HEK293 (cell line): ENCODE data around the gene TNFAIP3.

Experiments used
- CTCF ChIA-PET: fragments of 350-600 bp; formaldehyde crosslinking; extraction: SDS; loops from one replicate; lab custom pipeline; 2021; ENCODE audit warnings: antibody characterized with exemption; lab: Yijun Ruan, JAX
- POLR2A ChIA-PET: fragments of 300-600 bp; formaldehyde crosslinking; extraction: SDS; loops from one replicate; lab custom pipeline; 2020; ENCODE audit warnings: antibody characterized with exemption, inconsistent platforms; lab: Yijun Ruan, JAX
- H3K27ac ChIP-seq: fragments of 200-500 bp; sonication (Bioruptor generic); 2 replicates; pipeline ENCODE4 v1.5.1; 2014; ENCODE audit warnings: low read depth, low read length, control low read depth, inconsistent platforms; ENCODE audit errors: extremely low read depth
- H3K36me3 ChIP-seq, 2 experiments: fragments of 200-500 bp in 1 of 2; sonication (Bioruptor generic) in 1 of 2; 1 replicate in 1 of 2; 2 replicates in 1 of 2; pipeline ENCODE4 v1.5.1; 2014 to 2017; ENCODE audit warnings: inconsistent platforms in 2 of 2, low read length in 2 of 2; ENCODE audit not compliant: control insufficient read depth in 2 of 2, insufficient read depth in 1 of 2
- H3K4me1 ChIP-seq: fragments of 200-500 bp; sonication (Bioruptor generic); 2 replicates; pipeline ENCODE4 v1.5.1; 2014; ENCODE audit warnings: mild to moderate bottlenecking, low read length, inconsistent platforms; ENCODE audit not compliant: control insufficient read depth, insufficient read depth
- H3K4me3 ChIP-seq: 2 replicates; pipeline ENCODE4 v1.5.1; 2011; ENCODE audit warnings: low read depth, mild to moderate bottlenecking, control low read depth, low read length, moderate library complexity
- H3K9me3 ChIP-seq: fragments of 200-500 bp; sonication (Bioruptor generic); 2 replicates; pipeline ENCODE4 v1.5.1; 2014; ENCODE audit warnings: low read depth, low read length, inconsistent platforms; ENCODE audit not compliant: control insufficient read depth, insufficient read depth
- BCL11A ChIP-seq: fragments of 450-650 bp; formaldehyde crosslinking; IDR thresholded peaks from 2 replicates; pipeline ENCODE4 v1.5.1; 2016; ENCODE audit warnings: low read depth, missing biosample characterization, missing genetic modification characterization
- GFI1B ChIP-seq: fragments of 450-650 bp; formaldehyde crosslinking; IDR thresholded peaks from 2 replicates; pipeline ENCODE4 v1.5.1; 2016; ENCODE audit warnings: missing biosample characterization, missing genetic modification characterization
- HOXD13 ChIP-seq: sonication (generic); formaldehyde crosslinking; IDR thresholded peaks from 2 replicates; pipeline ENCODE4 v1.8.0; 2022; ENCODE audit warnings: missing genetic modification reagents, borderline replicate concordance
- IKZF3 ChIP-seq: fragments of 450-650 bp; IDR thresholded peaks from 2 replicates; pipeline ENCODE4 v1.5.0; 2018; ENCODE audit warnings: missing biosample characterization, mild to moderate bottlenecking, missing genetic modification characterization, moderate library complexity
- KLF1 ChIP-seq: fragments of 450-650 bp; formaldehyde crosslinking; IDR thresholded peaks from 2 replicates; pipeline ENCODE4 v1.5.1; 2016; ENCODE audit warnings: missing biosample characterization, missing genetic modification characterization
- SP3 ChIP-seq: fragments of 450-650 bp; formaldehyde crosslinking; IDR thresholded peaks from 2 replicates; pipeline ENCODE4 v1.5.1; 2016; ENCODE audit warnings: missing biosample characterization, missing genetic modification characterization
- WT1 ChIP-seq: fragments of 450-650 bp; formaldehyde crosslinking; IDR thresholded peaks from 2 replicates; pipeline ENCODE4 v1.5.1; 2016; ENCODE audit warnings: missing biosample characterization, missing genetic modification characterization
- ZFHX2 ChIP-seq: fragments of 450-650 bp; formaldehyde crosslinking; conservative IDR thresholded peaks from 2 replicates; pipeline ENCODE4 v1.5.1; 2016; ENCODE audit warnings: missing biosample characterization, missing genetic modification characterization
- ZIC2 ChIP-seq: fragments of 450-650 bp; formaldehyde crosslinking; IDR thresholded peaks from 2 replicates; pipeline ENCODE4 v1.5.1; 2016; ENCODE audit warnings: missing biosample characterization, missing genetic modification characterization
- ZNF10 ChIP-seq: fragments of 450-650 bp; formaldehyde crosslinking; IDR thresholded peaks from 2 replicates; pipeline ENCODE4 v1.5.1; 2017; ENCODE audit warnings: missing biosample characterization, missing genetic modification characterization
- ZNF114 ChIP-seq: fragments of 450-650 bp; formaldehyde crosslinking; IDR thresholded peaks from 2 replicates; pipeline ENCODE4 v1.5.0; 2017; ENCODE audit warnings: missing biosample characterization, missing genetic modification characterization
- ZNF133 ChIP-seq: fragments of 450-650 bp; formaldehyde crosslinking; IDR thresholded peaks from 2 replicates; pipeline ENCODE4 v1.5.1; 2016; ENCODE audit warnings: missing biosample characterization, missing genetic modification characterization
- ZNF2 ChIP-seq: fragments of 450-650 bp; formaldehyde crosslinking; IDR thresholded peaks from 2 replicates; pipeline ENCODE4 v1.5.1; 2016; ENCODE audit warnings: missing biosample characterization, missing genetic modification characterization
- ZNF274 ChIP-seq, 2 experiments: fragments of 200-500 bp in 1 of 2; fragments of 450-650 bp in 1 of 2; sonication (Bioruptor generic) in 1 of 2; formaldehyde crosslinking in 1 of 2; IDR thresholded peaks; 2 replicates each; pipeline versions ENCODE4 v1.5.1 to v1.6.1; 2014 to 2016; ENCODE audit warnings: borderline replicate concordance in 1 of 2, inconsistent platforms in 1 of 2, low read length in 1 of 2, missing biosample characterization in 1 of 2, missing genetic modification characterization in 1 of 2
- ZNF341 ChIP-seq: fragments of 450-650 bp; formaldehyde crosslinking; IDR thresholded peaks from 2 replicates; pipeline ENCODE4; 2016; ENCODE audit warnings: low read depth, missing biosample characterization, missing genetic modification characterization
- ZNF354C ChIP-seq: fragments of 450-650 bp; formaldehyde crosslinking; IDR thresholded peaks from 2 replicates; pipeline ENCODE4 v1.5.1; 2016; ENCODE audit warnings: missing biosample characterization, missing genetic modification characterization, low read depth, borderline replicate concordance
- ZNF549 ChIP-seq: fragments of 450-650 bp; IDR thresholded peaks from 2 replicates; pipeline ENCODE4 v1.5.1; 2018; ENCODE audit warnings: missing biosample characterization, missing genetic modification characterization, mild to moderate bottlenecking, inconsistent platforms, moderate library complexity
- ZNF623 ChIP-seq: fragments of 450-650 bp; formaldehyde crosslinking; IDR thresholded peaks from 2 replicates; pipeline ENCODE4 v1.5.1; 2016; ENCODE audit warnings: missing biosample characterization, missing genetic modification characterization
- ZNF658 ChIP-seq: fragments of 450-650 bp; formaldehyde crosslinking; IDR thresholded peaks from 2 replicates; pipeline ENCODE4; 2016; ENCODE audit warnings: missing biosample characterization, missing genetic modification characterization
- ZNF707 ChIP-seq: fragments of 450-650 bp; formaldehyde crosslinking; IDR thresholded peaks from 2 replicates; pipeline ENCODE4 v1.5.1; 2016; ENCODE audit warnings: missing biosample characterization, missing genetic modification characterization
- TF ChIP-seq, protein P1 (sequence below): fragments of 450-650 bp; formaldehyde crosslinking; IDR thresholded peaks from 2 replicates; pipeline ENCODE4 v1.5.1; 2016; ENCODE audit warnings: missing biosample characterization, missing genetic modification characterization
- TF ChIP-seq, protein P2 (sequence below): fragments of 450-650 bp; formaldehyde crosslinking; IDR thresholded peaks from 2 replicates; pipeline ENCODE4; 2016; ENCODE audit warnings: missing biosample characterization, missing genetic modification characterization
- TF ChIP-seq, protein P3 (sequence below): fragments of 450-650 bp; formaldehyde crosslinking; IDR thresholded peaks from 2 replicates; pipeline ENCODE4 v1.5.1; 2016; ENCODE audit warnings: missing biosample characterization, missing genetic modification characterization
- TF ChIP-seq, protein P4 (sequence below): fragments of 450-650 bp; formaldehyde crosslinking; IDR thresholded peaks from 2 replicates; pipeline ENCODE4 v1.5.1; 2017; ENCODE audit warnings: missing biosample characterization, missing genetic modification characterization
- TF ChIP-seq, protein P5 (sequence below): fragments of 450-650 bp; formaldehyde crosslinking; IDR thresholded peaks from 2 replicates; pipeline ENCODE4 v1.5.1; 2016; ENCODE audit warnings: missing biosample characterization, missing genetic modification characterization

TNFAIP3 gene

DNA sequence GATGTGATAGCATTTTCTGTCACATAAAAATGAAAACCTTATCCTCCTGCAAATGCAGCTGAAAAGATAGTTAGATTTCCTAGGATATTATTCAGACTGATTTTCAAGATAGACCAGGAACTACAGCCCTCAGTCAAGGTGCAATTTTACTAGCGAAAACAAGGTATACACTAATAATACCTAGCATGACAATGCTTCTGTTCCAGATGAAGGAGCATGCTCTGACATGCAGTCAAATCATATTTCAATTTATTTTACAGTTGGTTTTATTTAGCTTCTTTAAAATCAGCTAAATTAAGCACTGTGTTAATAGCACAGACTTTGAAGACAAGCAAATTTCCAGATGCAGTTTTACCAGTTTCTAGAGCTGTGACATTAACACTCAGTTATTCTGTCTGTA, 14.2 kb upstream of the TNFAIP3 start:
- Histone ChIP-seq H3K36me3 (no peaks in the 10 kb centered on the region), H3K9me3 (no peaks in the 10 kb centered on the region), H3K27ac (no peak overlapping the region), H3K4me1 (peaks cover 11% of the 10 kb centered on the region; the same call in 1 of the 2 replicates), H3K4me3 (no peak overlapping the region)
- TF ChIP-seq ZNF623 (tag by site-specific recombination) (no peak), ZNF707 (no peak), SP3 (no peak), ZNF274 (IDR thresholded peaks at IDR 0.05; ENCODE audit: low read length) (no peak), ZNF274 (tag by site-specific recombination; IDR thresholded peaks at IDR 0.05; ENCODE audit: borderline replicate concordance) (no peak), ZNF341 (tag by site-specific recombination) (no peak), WT1 (tag by site-specific recombination) (no peak)
- TF ChIP-seq, protein P1, sequence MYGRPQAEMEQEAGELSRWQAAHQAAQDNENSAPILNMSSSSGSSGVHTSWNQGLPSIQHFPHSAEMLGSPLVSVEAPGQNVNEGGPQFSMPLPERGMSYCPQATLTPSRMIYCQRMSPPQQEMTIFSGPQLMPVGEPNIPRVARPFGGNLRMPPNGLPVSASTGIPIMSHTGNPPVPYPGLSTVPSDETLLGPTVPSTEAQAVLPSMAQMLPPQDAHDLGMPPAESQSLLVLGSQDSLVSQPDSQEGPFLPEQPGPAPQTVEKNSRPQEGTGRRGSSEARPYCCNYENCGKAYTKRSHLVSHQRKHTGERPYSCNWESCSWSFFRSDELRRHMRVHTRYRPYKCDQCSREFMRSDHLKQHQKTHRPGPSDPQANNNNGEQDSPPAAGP (tag by site-specific recombination), result no peak
- CTCF ChIA-PET, result interaction anchor here (0.7 to 1.6 kb wide), 6 partner anchors 9 to 147 kb away, joined by 3 to 9 read pairs (median 4); partner anchors contain the start of gene TNFAIP3
- POLR2A ChIA-PET, result no interaction called here

DNA sequence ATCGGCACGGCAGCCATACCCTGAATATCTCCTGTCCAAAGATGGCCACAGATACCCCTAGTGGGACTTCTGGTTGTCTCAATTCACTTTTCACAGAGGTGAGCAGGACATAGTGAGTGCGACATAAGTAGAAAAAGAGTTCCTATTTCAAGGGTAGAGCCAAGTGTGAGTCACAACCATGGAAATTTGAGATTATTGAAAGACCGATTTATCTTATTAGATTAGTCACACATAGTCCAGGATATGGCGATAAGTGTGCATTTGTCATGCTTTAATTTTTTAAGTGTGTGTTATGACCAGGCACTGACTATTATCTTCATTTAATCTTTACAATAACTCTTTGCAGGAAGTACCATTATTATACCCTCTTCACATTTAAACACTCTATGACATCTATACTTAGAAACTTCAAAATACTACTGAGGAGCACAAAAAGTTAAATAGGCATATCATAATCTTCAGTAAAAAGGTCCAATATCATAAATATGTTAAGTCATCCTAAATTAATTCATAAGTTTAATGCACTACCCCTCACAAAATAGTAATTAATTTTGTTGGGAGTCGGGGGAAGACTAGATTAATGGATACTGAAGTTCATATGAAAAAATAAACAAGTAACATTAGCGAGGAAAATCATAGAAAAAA, 13.4 kb upstream of the TNFAIP3 start:
- ChIA-PET CTCF (interaction anchor here (0.8 to 1.6 kb wide), 4 partner anchors 11 to 147 kb away, joined by 3 to 9 read pairs (median 4); partner anchors contain the start of gene TNFAIP3), POLR2A (no interaction called here)
- no peaks in the 10 kb centered on the region for H3K9me3 ChIP-seq
- no peak overlapping the region for H3K4me3 ChIP-seq
- H3K36me3 ChIP-seq, result no peaks in the 10 kb centered on the region
- no peak overlapping the region for H3K27ac ChIP-seq
- H3K4me1 ChIP-seq, result peaks cover 11% of the 10 kb centered on the region; the same call in 1 of the 2 replicates
- TF ChIP-seq ZNF114 (tag by site-specific recombination) (no peak), KLF1 (no peak), ZNF658 (tag by site-specific recombination) (no peak), GFI1B (peak; percentile 87), HOXD13 (no peak), BCL11A (peak; percentile 96), ZNF2 (peak; percentile 80), ZNF354C (tag by site-specific recombination) (no peak), ZIC2 (tag by site-specific recombination) (no peak), IKZF3 (tag by site-specific recombination) (peak; percentile 67; the same call in 1 of the 2 replicates), ZNF549 (no peak), ZNF133 (tag by site-specific recombination) (no peak), ZNF10 (peak; percentile 75; the same call in 1 of the 2 replicates), ZFHX2 (tag by site-specific recombination) (no peak)
- TF ChIP-seq, protein P2, sequence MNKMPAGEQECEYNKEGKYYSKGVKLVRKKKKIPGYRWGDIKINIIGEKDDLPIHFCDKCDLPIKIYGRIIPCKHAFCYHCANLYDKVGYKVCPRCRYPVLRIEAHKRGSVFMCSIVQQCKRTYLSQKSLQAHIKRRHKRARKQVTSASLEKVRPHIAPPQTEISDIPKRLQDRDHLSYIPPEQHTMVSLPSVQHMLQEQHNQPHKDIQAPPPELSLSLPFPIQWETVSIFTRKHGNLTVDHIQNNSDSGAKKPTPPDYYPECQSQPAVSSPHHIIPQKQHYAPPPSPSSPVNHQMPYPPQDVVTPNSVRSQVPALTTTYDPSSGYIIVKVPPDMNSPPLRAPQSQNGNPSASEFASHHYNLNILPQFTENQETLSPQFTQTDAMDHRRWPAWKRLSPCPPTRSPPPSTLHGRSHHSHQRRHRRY (tag by site-specific recombination), result no peak
- TF ChIP-seq, protein P3, sequence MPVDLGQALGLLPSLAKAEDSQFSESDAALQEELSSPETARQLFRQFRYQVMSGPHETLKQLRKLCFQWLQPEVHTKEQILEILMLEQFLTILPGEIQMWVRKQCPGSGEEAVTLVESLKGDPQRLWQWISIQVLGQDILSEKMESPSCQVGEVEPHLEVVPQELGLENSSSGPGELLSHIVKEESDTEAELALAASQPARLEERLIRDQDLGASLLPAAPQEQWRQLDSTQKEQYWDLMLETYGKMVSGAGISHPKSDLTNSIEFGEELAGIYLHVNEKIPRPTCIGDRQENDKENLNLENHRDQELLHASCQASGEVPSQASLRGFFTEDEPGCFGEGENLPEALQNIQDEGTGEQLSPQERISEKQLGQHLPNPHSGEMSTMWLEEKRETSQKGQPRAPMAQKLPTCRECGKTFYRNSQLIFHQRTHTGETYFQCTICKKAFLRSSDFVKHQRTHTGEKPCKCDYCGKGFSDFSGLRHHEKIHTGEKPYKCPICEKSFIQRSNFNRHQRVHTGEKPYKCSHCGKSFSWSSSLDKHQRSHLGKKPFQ (tag by site-specific recombination), result peak; percentile 53
- TF ChIP-seq, protein P1 (tag by site-specific recombination), result peak; percentile 94
- TF ChIP-seq, protein P4, sequence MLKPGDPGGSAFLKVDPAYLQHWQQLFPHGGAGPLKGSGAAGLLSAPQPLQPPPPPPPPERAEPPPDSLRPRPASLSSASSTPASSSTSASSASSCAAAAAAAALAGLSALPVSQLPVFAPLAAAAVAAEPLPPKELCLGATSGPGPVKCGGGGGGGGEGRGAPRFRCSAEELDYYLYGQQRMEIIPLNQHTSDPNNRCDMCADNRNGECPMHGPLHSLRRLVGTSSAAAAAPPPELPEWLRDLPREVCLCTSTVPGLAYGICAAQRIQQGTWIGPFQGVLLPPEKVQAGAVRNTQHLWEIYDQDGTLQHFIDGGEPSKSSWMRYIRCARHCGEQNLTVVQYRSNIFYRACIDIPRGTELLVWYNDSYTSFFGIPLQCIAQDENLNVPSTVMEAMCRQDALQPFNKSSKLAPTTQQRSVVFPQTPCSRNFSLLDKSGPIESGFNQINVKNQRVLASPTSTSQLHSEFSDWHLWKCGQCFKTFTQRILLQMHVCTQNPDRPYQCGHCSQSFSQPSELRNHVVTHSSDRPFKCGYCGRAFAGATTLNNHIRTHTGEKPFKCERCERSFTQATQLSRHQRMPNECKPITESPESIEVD (tag by site-specific recombination), result peak; percentile 94
- TF ChIP-seq, protein P5, sequence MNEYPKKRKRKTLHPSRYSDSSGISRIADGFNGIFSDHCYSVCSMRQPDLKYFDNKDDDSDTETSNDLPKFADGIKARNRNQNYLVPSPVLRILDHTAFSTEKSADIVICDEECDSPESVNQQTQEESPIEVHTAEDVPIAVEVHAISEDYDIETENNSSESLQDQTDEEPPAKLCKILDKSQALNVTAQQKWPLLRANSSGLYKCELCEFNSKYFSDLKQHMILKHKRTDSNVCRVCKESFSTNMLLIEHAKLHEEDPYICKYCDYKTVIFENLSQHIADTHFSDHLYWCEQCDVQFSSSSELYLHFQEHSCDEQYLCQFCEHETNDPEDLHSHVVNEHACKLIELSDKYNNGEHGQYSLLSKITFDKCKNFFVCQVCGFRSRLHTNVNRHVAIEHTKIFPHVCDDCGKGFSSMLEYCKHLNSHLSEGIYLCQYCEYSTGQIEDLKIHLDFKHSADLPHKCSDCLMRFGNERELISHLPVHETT (tag by site-specific recombination), result peak; percentile 98
